HepG2 (cell line): ENCODE measurements around the gene TRIM8. TPM values are rescaled to one million over a fixed set of nuclear protein-coding genes. Genes with fewer than 3 reads are reported as not detected.
A peak's percentile ranks its signal among the peaks of the same experiment; 100 is the strongest.

Experiments used
- ATAC-seq: fragments of 200-7000 bp; cut with Tn5 transposase; 3 replicates; pipeline ENCODE4 v1.9.1; 2020; ENCODE audit warnings: mild to moderate bottlenecking, moderate library complexity
- BruUV-seq: library from RNA; stranded (reverse); fragments of 400-500 nt; replicated peaks from 2 replicates; lab custom pipeline; 2021; lab: Mats Ljungman, UMichigan
- CTCF ChIA-PET: fragments of 300-600 bp; formaldehyde crosslinking; extraction: SDS; loops from one replicate; lab custom pipeline; 2021; ENCODE audit warnings: low total read pairs, inconsistent platforms, low intra/inter-chr PET ratio; lab: Yijun Ruan, JAX
- POLR2A ChIA-PET: fragments of 350-600 bp; sonication (Branson Sonifier 250); formaldehyde crosslinking; loops from one replicate; lab custom pipeline; 2020; ENCODE audit warnings: antibody characterized with exemption, inconsistent platforms; lab: Yijun Ruan, JAX
- DNase-seq: peaks from one replicate; pipeline ENCODE4 v3.0.0-alpha.2; 2015; ENCODE audit warnings: low spot score
- FAIRE-seq: peaks from 3 replicates; lab custom pipeline; 2011; peaks lifted over from hg19 to GRCh38; lab: Jason Lieb, UNC
- H2AFZ ChIP-seq: one replicate; pipeline ENCODE4 v1.6.1; 2011; ENCODE audit warnings: low read length, inconsistent platforms
- H3K27ac ChIP-seq: fragments of 300-600 bp; 3 replicates; pipeline ENCODE4 v1.8.0; 2011; ENCODE audit warnings: mixed run types, mild to moderate bottlenecking, mixed read lengths, low read length, inconsistent platforms; ENCODE audit not compliant: insufficient read depth; ENCODE audit errors: extremely low read length
- H3K27me3 ChIP-seq, 2 experiments: fragments of 200-600 bp in 1 of 2; 2 replicates in 1 of 2; 3 replicates in 1 of 2; pipeline versions ENCODE4 v1.6.0 to v1.8.0; 2011; ENCODE audit warnings: low read length in 2 of 2, mild to moderate bottlenecking in 2 of 2, moderate library complexity in 2 of 2, inconsistent platforms in 1 of 2; ENCODE audit not compliant: insufficient read depth in 2 of 2, control insufficient read depth in 1 of 2
- H3K36me3 ChIP-seq, 2 experiments: fragments of 200-600 bp in 1 of 2; replicated peaks in 1 of 2; 2 replicates in 1 of 2; 3 replicates in 1 of 2; pipeline versions ENCODE4 v1.5.1 to v1.8.0; 2011; ENCODE audit warnings: low read length in 2 of 2, inconsistent platforms in 1 of 2; ENCODE audit not compliant: insufficient read depth in 2 of 2, control insufficient read depth in 1 of 2
- H3K4me1 ChIP-seq: 2 replicates; pipeline ENCODE4 v1.5.1; 2012; ENCODE audit warnings: low read length, inconsistent platforms; ENCODE audit not compliant: insufficient read depth
- H3K4me2 ChIP-seq: 2 replicates; pipeline ENCODE4 v1.6.0; 2011; ENCODE audit warnings: low read depth, low read length, inconsistent platforms
- H3K4me3 ChIP-seq, 3 experiments: fragments of 200-600 bp in 1 of 3; sonication (generic), shearing (Covaris generic) in 1 of 3; replicated peaks in 1 of 3; 2 replicates each; pipeline ENCODE4 v1.5.1; 2011 to 2016; ENCODE audit warnings: low read length in 3 of 3, inconsistent platforms in 2 of 3, low read depth in 2 of 3, mild to moderate bottlenecking in 2 of 3, control low read depth in 1 of 3, mixed read lengths in 1 of 3; ENCODE audit not compliant: insufficient read depth in 1 of 3
- H3K79me2 ChIP-seq: one replicate; pipeline ENCODE4 v1.6.1; 2011; ENCODE audit warnings: low read length, inconsistent platforms; ENCODE audit not compliant: insufficient read depth
- H3K9ac ChIP-seq: 2 replicates; pipeline ENCODE4 v1.6.0; 2011; ENCODE audit warnings: mild to moderate bottlenecking, low read depth, low read length, inconsistent platforms; ENCODE audit not compliant: insufficient read depth
- H3K9me3 ChIP-seq: 2 replicates; pipeline ENCODE4 v1.5.1; 2012; ENCODE audit warnings: mild to moderate bottlenecking, low read length
- H4K20me1 ChIP-seq: 2 replicates; pipeline ENCODE4 v1.6.0; 2011; ENCODE audit warnings: inconsistent platforms, mild to moderate bottlenecking, low read length, moderate library complexity; ENCODE audit not compliant: insufficient read depth
- AGO2 ChIP-seq: fragments of 200-400 bp; formaldehyde crosslinking; optimal IDR thresholded peaks from 2 replicates; pipeline ENCODE3; 2017; ENCODE audit warnings: mild to moderate bottlenecking, low read depth, low read length, moderate library complexity
- ARID4A ChIP-seq: sonication (generic); formaldehyde crosslinking; IDR thresholded peaks from 2 replicates; pipeline ENCODE4 v1.5.0; 2020; ENCODE audit warnings: mild to moderate bottlenecking, missing genetic modification reagents, borderline replicate concordance
- KLF13 ChIP-seq: sonication (generic); formaldehyde crosslinking; IDR thresholded peaks from 2 replicates; pipeline ENCODE4 v1.4.0; 2020; ENCODE audit warnings: mild to moderate bottlenecking, missing genetic modification reagents
- PLSCR1 ChIP-seq: sonication (generic); formaldehyde crosslinking; IDR thresholded peaks from 2 replicates; pipeline ENCODE4 v1.5.0; 2020; ENCODE audit warnings: missing genetic modification reagents, mild to moderate bottlenecking, borderline replicate concordance
- RBFOX2 ChIP-seq: fragments of 200-400 bp; formaldehyde crosslinking; IDR thresholded peaks from 2 replicates; pipeline ENCODE4 v1.6.1; 2017; ENCODE audit warnings: low read depth, mild to moderate bottlenecking, low read length
- TCF7 ChIP-seq: sonication (generic); IDR thresholded peaks from 2 replicates; pipeline ENCODE4 v1.6.1; 2016; ENCODE audit warnings: antibody characterized with exemption, low read depth
- ZNF20 ChIP-seq: sonication (generic); formaldehyde crosslinking; IDR thresholded peaks from 2 replicates; pipeline ENCODE4 v1.4.0; 2020; ENCODE audit warnings: mild to moderate bottlenecking, moderate library complexity, missing genetic modification reagents
- ZNF687 ChIP-seq: sonication (generic); formaldehyde crosslinking; IDR thresholded peaks from 2 replicates; pipeline ENCODE4 v1.5.1; 2020; ENCODE audit warnings: mild to moderate bottlenecking, missing genetic modification reagents, moderate library complexity
- WGBS: methylation state at CpG from one replicate; pipeline ENCODE4 v1.1.6; 2017; ENCODE audit warnings: low lambda C conversion rate; 5-methylcytosine and 5-hydroxymethylcytosine counted together
- in situ Hi-C: cut with HindIII; loops from 2 replicates; pipeline ENCODE4 v1.10.0; 2017; ENCODE audit warnings: low pct_unique_long_range_greater_than_20kb; ENCODE audit not compliant: extremely low pct_ligation_motif_present
- intact Hi-C: fragments of 100-400 bp; cut with micrococcal nuclease; formaldehyde crosslinking; loops from one replicate; pipeline ENCODE4 v1.10.0; 2022; ENCODE audit not compliant: unreplicated experiment
- polyA plus RNA-seq, 8 experiments: library from polyadenylated mRNA; depleted of rRNA in 3 of 8; stranded (reverse) in 7 of 8; unstranded in 1 of 8; fragments of >200 nt; fragmentation: Illumina TruSeq in 4 of 8; extraction: Trizol in 4 of 8; gene quantifications; 2 replicates each; pipeline versions ENCODE4 v1.2.1 to v1.2.3, GENCODE V29; 2011 to 2016; ENCODE audit warnings: low read depth in 4 of 8, missing spikeins in 1 of 8, mixed read lengths in 1 of 8; ENCODE audit not compliant: insufficient read depth in 1 of 8
- total RNA-seq, 5 experiments: library from RNA; depleted of rRNA; stranded (reverse); fragments of >200 nt; fragmentation: Illumina TruSeq; extraction: Trizol; gene quantifications; 2 replicates each; pipeline ENCODE4 v1.2.3, GENCODE V29; 2016; ENCODE audit warnings: low read depth in 1 of 5

TRIM8 gene
- total and polyA plus RNA-seq, 2 of the 13 experiments (the other 11 are each of a cell fraction or from before 2014, with no cell fraction given) = 38.9 to 66.5 TPM

GRCh38 chr10:102649797-102650654, 5.7 kb downstream of the TRIM8 start:
- Histone ChIP-seq H2AFZ (no peak overlapping the region), H3K27me3 (no peaks in the 10 kb centered on the region), H3K9me3 (no peaks in the 10 kb centered on the region), H3K4me1 (peaks cover 44% of the 10 kb centered on the region), H3K36me3 (peaks cover 41 to 63% of the 10 kb centered on the region in 2 experiments), H3K9ac (no peak overlapping the region), H4K20me1 (peaks cover 89% of the 10 kb centered on the region), H3K4me3 (peak overlapping the region in 1 of 3 experiments; percentile 82; a peak in 1 of 6 replicates), H3K79me2 (peaks cover 80% of the 10 kb centered on the region), H3K4me2 (peak overlapping the region; percentile 90; the same call in 1 of the 2 replicates), H3K27ac (no peak overlapping the region)
- DNase-seq (no peak), ATAC-seq (no peak), FAIRE-seq (no peak)
- intact Hi-C loops (loop anchor here (5.0 kb wide), 1 partner anchor 148 kb away; the partner anchor contains the start of genes ACTR1A and SUFU), in situ Hi-C loops (no loop called here)
- ChIA-PET POLR2A (interaction anchor here (0.6 to 1.5 kb wide), 4 partner anchors 9 to 19 kb away, joined by 3 to 8 read pairs (median 5); no protein-coding TSS in a partner anchor), CTCF (no interaction called here)
- BruUV-seq = no TSS peak
- TF ChIP-seq PLSCR1 (no peak), RBFOX2 (peak; percentile 48; the same call in 1 of the 2 replicates), AGO2 (peak; percentile 72), TCF7 (no peak), ZNF20 (peak; percentile 83; the same call in 1 of the 2 replicates), KLF13 (CRISPR knock-in tag) (no peak), ARID4A (0 out of 2 replicates have a peak, but pooled peaks have one; percentile 22), ZNF687 (peak; percentile 33)
- 85% methylated on average over 10 of the region's 12 CpGs for WGBS
